Esophagus squamous epithelium (tissue), 4 donors: Measurements from ENCODE around the gene FRMD6.
"Not testable (repeated sequence)": the region's sequence is repeated elsewhere in the genome, so short reads cannot be mapped to it uniquely, and the experiment has no call there.

Source experiments
- CTCF ChIP-seq, 6 experiments: fragments of 450-650 bp in 4 of 6; fragments of 200-600 bp in 2 of 6; sonication (generic) in 2 of 6; IDR thresholded peaks; one replicate each; pipeline ENCODE4 v1.5.1; 2016 to 2019; ENCODE audit warnings: antibody characterized with exemption in 6 of 6, mild to moderate bottlenecking in 4 of 6, moderate library complexity in 4 of 6
- POLR2A ChIP-seq, 4 donors: fragments of 450-650 bp; IDR thresholded peaks; one replicate each; pipeline ENCODE4 v1.6.1; 2017; ENCODE audit warnings: antibody characterized with exemption in 4 of 4, mild to moderate bottlenecking in 4 of 4, moderate library complexity in 3 of 4

GRCh38 chr14:51765726-51766125 lies 114.0 kb downstream of the FRMD6 start:
- not testable (repeated sequence) for TF ChIP-seq CTCF, POLR2A (IDR thresholded peaks at IDR 0.05)
